ENCODE measurements around the gene TNRC6B. TPM values are rescaled to one million over a fixed set of nuclear protein-coding genes. Genes with fewer than 3 reads are reported as not detected.

The TNRC6B gene
- total RNA-seq, 1 experiment from 2014 or later, result 58.1 TPM

- Histone ChIP-seq H3K4me1 (ENCODE audit: insufficient read depth, low read length) (no peaks in the 10 kb centered on the region), H4K20me1 (ENCODE audit: control insufficient read depth, insufficient read depth, insufficient read length) (no peaks in the 10 kb centered on the region), H2BK15ac (ENCODE audit: low read depth, low read length) (no peak overlapping the region), H3K4ac (ENCODE audit: low read depth, low read length) (no peak overlapping the region), H3K27ac (ENCODE audit: insufficient read length, low read depth, low read length) (no peak overlapping the region), H3K56ac (ENCODE audit: insufficient read length, low read depth, low read length) (no peak overlapping the region), H2AFZ (ENCODE audit: low read length) (no peak overlapping the region), H3T11ph (ENCODE audit: low read length) (no peak overlapping the region), H3K27me3 (ENCODE audit: insufficient read depth, low read length) (no peaks in the 10 kb centered on the region), H2BK20ac (ENCODE audit: low read depth, low read length, poor library complexity, severe bottlenecking) (no peak overlapping the region), H4K5ac (ENCODE audit: insufficient read length, low read depth, low read length) (no peak overlapping the region), H2AK5ac (ENCODE audit: insufficient read length, low read length) (no peak overlapping the region), H3K23me2 (ENCODE audit: insufficient read length, low read depth, low read length, poor library complexity, severe bottlenecking) (no peaks in the 10 kb centered on the region), H2BK5ac (ENCODE audit: insufficient read length, low read length) (no peak overlapping the region), H3K79me1 (ENCODE audit: insufficient read depth, low read depth, low read length, poor library complexity, severe bottlenecking) (no peaks in the 10 kb centered on the region), H3K9me3 (ENCODE audit: control insufficient read depth, low read depth, low read length) (no peaks in the 10 kb centered on the region), H2BK120ac (ENCODE audit: low read depth, low read length, poor library complexity, severe bottlenecking) (no peak overlapping the region), H4K91ac (ENCODE audit: insufficient read length, low read depth, low read length) (no peak overlapping the region), H3K14ac (ENCODE audit: insufficient read depth, low read length) (no peak overlapping the region), H3K18ac (ENCODE audit: insufficient read length, low read depth, low read length) (no peak overlapping the region), H4K8ac (replicated peaks; ENCODE audit: insufficient read length, low read depth, low read length) (no peak overlapping the region), H3K23ac (ENCODE audit: insufficient read length, low read depth, low read length) (no peak overlapping the region), H3K79me2 (ENCODE audit: insufficient read depth, low read length) (no peaks in the 10 kb centered on the region), H3K4me2 (ENCODE audit: insufficient read depth, insufficient read length, low read length) (no peak overlapping the region), H2BK12ac (ENCODE audit: insufficient read length, low read depth, low read length) (no peak overlapping the region), H3K9ac (ENCODE audit: extremely low read depth, insufficient read length, low read length) (no peak overlapping the region)
- H3K4me3 Mint-ChIP-seq, result no peak overlapping the region
- no peaks in the 10 kb centered on the region for H3K27me3 Mint-ChIP-seq (ENCODE audit: low read depth)
- no peaks in the 10 kb centered on the region for H3K4me1 Mint-ChIP-seq
- H3K27ac Mint-ChIP-seq, result no peak overlapping the region
- peaks cover 31 to 78% (median 66%) of the 10 kb centered on the region in 3 experiments; a peak in 6 of 7 replicates for H3K36me3 Mint-ChIP-seq (ENCODE audit: insufficient read depth in 1 of 3, low read depth in 3 of 3)
- TF ChIP-seq, protein P1, sequence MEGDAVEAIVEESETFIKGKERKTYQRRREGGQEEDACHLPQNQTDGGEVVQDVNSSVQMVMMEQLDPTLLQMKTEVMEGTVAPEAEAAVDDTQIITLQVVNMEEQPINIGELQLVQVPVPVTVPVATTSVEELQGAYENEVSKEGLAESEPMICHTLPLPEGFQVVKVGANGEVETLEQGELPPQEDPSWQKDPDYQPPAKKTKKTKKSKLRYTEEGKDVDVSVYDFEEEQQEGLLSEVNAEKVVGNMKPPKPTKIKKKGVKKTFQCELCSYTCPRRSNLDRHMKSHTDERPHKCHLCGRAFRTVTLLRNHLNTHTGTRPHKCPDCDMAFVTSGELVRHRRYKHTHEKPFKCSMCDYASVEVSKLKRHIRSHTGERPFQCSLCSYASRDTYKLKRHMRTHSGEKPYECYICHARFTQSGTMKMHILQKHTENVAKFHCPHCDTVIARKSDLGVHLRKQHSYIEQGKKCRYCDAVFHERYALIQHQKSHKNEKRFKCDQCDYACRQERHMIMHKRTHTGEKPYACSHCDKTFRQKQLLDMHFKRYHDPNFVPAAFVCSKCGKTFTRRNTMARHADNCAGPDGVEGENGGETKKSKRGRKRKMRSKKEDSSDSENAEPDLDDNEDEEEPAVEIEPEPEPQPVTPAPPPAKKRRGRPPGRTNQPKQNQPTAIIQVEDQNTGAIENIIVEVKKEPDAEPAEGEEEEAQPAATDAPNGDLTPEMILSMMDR (conservative IDR thresholded peaks at IDR 0.05), result no peak
- DNase-seq, result no peak
- H3K9me3 Mint-ChIP-seq, result no peaks in the 10 kb centered on the region
Measured at GRCh38 chr22:40309631-40310030, 131.9 kb downstream of the TNRC6B start.

All from H9 (cell line).